ENCODE data around the gene PDYN.
"Not testable (repeated sequence)": the region's sequence is repeated elsewhere in the genome, so short reads cannot be mapped to it uniquely, and the experiment has no call there.

DNA sequence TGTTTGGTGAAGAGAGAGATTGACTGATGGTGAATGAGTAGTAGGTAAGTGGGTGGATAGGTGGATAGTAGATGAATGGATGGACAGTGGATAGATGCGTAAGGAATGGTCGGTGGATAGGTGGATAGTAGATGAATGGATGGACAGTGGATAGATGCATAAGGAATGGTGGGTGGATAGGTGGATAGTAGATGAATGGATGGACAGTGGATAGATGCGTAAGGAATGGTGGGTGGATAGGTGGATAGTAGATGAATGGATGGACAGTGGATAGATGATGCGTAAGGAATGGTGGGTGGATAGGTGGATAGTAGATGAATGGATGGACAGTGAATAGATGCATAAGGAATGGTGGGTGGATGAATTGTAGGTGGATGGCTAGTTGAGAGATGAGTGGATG, 42.5 kb upstream of the PDYN start:
- TF ChIP-seq, protein P1, sequence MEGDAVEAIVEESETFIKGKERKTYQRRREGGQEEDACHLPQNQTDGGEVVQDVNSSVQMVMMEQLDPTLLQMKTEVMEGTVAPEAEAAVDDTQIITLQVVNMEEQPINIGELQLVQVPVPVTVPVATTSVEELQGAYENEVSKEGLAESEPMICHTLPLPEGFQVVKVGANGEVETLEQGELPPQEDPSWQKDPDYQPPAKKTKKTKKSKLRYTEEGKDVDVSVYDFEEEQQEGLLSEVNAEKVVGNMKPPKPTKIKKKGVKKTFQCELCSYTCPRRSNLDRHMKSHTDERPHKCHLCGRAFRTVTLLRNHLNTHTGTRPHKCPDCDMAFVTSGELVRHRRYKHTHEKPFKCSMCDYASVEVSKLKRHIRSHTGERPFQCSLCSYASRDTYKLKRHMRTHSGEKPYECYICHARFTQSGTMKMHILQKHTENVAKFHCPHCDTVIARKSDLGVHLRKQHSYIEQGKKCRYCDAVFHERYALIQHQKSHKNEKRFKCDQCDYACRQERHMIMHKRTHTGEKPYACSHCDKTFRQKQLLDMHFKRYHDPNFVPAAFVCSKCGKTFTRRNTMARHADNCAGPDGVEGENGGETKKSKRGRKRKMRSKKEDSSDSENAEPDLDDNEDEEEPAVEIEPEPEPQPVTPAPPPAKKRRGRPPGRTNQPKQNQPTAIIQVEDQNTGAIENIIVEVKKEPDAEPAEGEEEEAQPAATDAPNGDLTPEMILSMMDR (IDR thresholded peaks at IDR 0.05) = not testable (repeated sequence)
- not testable (repeated sequence) for TF ChIP-seq POLR2A (IDR thresholded peaks at IDR 0.05)

All from esophagus squamous epithelium (tissue), 4 donors.